ENCODE measurements around the gene KATNA1.

KATNA1 gene

DNA sequence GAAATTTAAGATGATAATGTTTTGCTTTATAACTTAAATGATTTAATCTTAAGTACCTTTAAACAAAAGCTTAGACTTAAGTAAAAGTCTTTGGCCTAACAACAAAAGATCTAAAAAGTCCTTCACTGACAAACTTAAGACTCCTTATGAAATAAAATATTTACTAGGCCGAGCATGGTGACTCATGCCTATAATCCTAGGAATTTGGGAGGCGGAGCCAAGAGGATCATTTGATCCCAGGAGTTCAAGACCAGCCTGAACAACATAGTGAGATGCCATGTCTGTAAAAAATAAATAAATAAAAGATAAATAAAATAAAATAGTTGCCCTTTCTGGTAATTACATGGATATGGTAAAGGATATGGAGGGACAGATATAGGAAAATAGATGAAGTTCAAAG lies 12.4 kb downstream of the KATNA1 start:
- TF ChIP-seq RAD21 (IDR thresholded peaks at IDR 0.05; ENCODE audit: low read depth) (no peak), ZBTB7A (IDR thresholded peaks at IDR 0.05; ENCODE audit: low read depth) (no peak), CEBPB (IDR thresholded peaks at IDR 0.05) (no peak), CREB1 (IDR thresholded peaks at IDR 0.05; ENCODE audit: low read depth) (no peak), NFIC (IDR thresholded peaks at IDR 0.05) (no peak), TEAD4 (IDR thresholded peaks at IDR 0.05) (no peak), EP300 (IDR thresholded peaks at IDR 0.05; ENCODE audit: borderline replicate concordance) (no peak), TCF12 (IDR thresholded peaks at IDR 0.05; ENCODE audit: low read depth) (no peak), EGR1 (IDR thresholded peaks at IDR 0.05) (no peak), FOXM1 (IDR thresholded peaks at IDR 0.05; ENCODE audit: borderline replicate concordance, low read depth) (no peak), TAF1 (IDR thresholded peaks at IDR 0.05; ENCODE audit: low read depth) (no peak), YY1 (IDR thresholded peaks at IDR 0.05; ENCODE audit: low read depth) (no peak)
- TF ChIP-seq, protein P1, sequence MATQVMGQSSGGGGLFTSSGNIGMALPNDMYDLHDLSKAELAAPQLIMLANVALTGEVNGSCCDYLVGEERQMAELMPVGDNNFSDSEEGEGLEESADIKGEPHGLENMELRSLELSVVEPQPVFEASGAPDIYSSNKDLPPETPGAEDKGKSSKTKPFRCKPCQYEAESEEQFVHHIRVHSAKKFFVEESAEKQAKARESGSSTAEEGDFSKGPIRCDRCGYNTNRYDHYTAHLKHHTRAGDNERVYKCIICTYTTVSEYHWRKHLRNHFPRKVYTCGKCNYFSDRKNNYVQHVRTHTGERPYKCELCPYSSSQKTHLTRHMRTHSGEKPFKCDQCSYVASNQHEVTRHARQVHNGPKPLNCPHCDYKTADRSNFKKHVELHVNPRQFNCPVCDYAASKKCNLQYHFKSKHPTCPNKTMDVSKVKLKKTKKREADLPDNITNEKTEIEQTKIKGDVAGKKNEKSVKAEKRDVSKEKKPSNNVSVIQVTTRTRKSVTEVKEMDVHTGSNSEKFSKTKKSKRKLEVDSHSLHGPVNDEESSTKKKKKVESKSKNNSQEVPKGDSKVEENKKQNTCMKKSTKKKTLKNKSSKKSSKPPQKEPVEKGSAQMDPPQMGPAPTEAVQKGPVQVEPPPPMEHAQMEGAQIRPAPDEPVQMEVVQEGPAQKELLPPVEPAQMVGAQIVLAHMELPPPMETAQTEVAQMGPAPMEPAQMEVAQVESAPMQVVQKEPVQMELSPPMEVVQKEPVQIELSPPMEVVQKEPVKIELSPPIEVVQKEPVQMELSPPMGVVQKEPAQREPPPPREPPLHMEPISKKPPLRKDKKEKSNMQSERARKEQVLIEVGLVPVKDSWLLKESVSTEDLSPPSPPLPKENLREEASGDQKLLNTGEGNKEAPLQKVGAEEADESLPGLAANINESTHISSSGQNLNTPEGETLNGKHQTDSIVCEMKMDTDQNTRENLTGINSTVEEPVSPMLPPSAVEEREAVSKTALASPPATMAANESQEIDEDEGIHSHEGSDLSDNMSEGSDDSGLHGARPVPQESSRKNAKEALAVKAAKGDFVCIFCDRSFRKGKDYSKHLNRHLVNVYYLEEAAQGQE (IDR thresholded peaks at IDR 0.05; ENCODE audit: low read depth) = no peak
- TF ChIP-seq, protein P2, sequence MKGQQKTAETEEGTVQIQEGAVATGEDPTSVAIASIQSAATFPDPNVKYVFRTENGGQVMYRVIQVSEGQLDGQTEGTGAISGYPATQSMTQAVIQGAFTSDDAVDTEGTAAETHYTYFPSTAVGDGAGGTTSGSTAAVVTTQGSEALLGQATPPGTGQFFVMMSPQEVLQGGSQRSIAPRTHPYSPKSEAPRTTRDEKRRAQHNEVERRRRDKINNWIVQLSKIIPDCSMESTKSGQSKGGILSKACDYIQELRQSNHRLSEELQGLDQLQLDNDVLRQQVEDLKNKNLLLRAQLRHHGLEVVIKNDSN (IDR thresholded peaks at IDR 0.05) = no peak
- TF ChIP-seq, protein P3, sequence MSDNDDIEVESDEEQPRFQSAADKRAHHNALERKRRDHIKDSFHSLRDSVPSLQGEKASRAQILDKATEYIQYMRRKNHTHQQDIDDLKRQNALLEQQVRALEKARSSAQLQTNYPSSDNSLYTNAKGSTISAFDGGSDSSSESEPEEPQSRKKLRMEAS (IDR thresholded peaks at IDR 0.05) = no peak

DNA sequence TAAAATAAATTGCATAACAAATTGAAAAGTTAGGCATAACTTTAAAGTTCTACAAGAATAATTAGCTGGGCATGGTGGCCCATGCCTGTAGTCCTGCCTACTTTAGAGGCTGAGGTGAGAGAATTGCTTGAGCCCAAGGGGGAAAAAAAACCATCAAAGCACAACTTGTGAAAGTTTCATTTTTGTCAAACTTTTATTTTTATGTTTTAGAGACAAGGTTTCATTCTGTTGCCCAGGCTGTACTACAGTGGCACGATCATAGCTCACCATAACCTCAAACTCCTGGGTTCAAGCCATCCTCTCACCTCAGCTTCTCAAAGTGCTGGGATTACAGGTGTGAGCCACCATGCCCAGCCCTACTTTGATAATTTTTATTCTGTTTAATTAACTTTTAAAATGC lies 14.2 kb downstream of the KATNA1 start:
- TF ChIP-seq EGR1 (IDR thresholded peaks at IDR 0.05) (no peak), YY1 (IDR thresholded peaks at IDR 0.05; ENCODE audit: low read depth) (no peak), FOXM1 (IDR thresholded peaks at IDR 0.05; ENCODE audit: borderline replicate concordance, low read depth) (no peak), TEAD4 (IDR thresholded peaks at IDR 0.05) (no peak), TCF12 (IDR thresholded peaks at IDR 0.05; ENCODE audit: low read depth) (no peak), CEBPB (IDR thresholded peaks at IDR 0.05) (no peak), NFIC (IDR thresholded peaks at IDR 0.05) (no peak), ZBTB7A (IDR thresholded peaks at IDR 0.05; ENCODE audit: low read depth) (no peak), EP300 (IDR thresholded peaks at IDR 0.05; ENCODE audit: borderline replicate concordance) (no peak), CREB1 (IDR thresholded peaks at IDR 0.05; ENCODE audit: low read depth) (no peak), TAF1 (IDR thresholded peaks at IDR 0.05; ENCODE audit: low read depth) (no peak), RAD21 (IDR thresholded peaks at IDR 0.05; ENCODE audit: low read depth) (no peak)
- TF ChIP-seq, protein P1 (IDR thresholded peaks at IDR 0.05; ENCODE audit: low read depth) = no peak
- TF ChIP-seq, protein P3 (IDR thresholded peaks at IDR 0.05) = no peak
- TF ChIP-seq, protein P2 (IDR thresholded peaks at IDR 0.05) = no peak

DNA sequence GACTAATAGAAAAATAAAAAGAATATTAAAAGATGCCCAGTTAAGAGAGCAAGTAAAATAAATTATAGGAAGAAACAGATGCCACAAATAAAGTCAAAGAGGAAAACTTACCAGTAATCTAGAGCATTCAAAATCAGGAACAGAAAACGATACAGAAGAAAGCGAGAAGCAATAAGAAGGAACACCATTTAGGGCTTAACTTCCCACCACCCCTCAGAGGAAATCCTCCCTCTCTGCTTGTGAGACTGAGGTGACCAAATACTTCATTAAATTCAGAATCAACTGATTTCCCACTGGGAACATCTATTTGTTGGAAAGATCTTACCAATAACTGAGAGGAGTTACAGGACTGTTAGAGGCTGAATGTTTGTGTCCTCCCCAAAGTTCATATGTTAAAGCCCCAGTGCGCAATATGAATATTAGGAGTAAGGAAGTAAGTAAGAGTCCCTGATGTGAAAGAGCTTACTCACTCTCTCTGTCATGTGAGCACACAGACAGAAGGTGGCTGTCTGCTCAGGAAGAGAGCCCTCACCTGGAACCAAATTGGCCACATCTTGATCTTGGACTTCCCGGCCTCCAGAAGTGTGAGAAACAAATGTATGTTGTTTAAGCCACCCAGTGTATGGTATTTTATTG lies 19.5 kb downstream of the KATNA1 start:
- TF ChIP-seq TEAD4 (IDR thresholded peaks at IDR 0.05) = no peak
- no peak for TF ChIP-seq NFIC (IDR thresholded peaks at IDR 0.05)
- TF ChIP-seq TAF1 (IDR thresholded peaks at IDR 0.05; ENCODE audit: low read depth) = no peak
- TF ChIP-seq, protein P1 (IDR thresholded peaks at IDR 0.05; ENCODE audit: low read depth) = no peak
- no peak for TF ChIP-seq CEBPB (IDR thresholded peaks at IDR 0.05)
- TF ChIP-seq, protein P3 (IDR thresholded peaks at IDR 0.05) = no peak
- TF ChIP-seq ZBTB7A (IDR thresholded peaks at IDR 0.05; ENCODE audit: low read depth) = no peak
- TF ChIP-seq YY1 (IDR thresholded peaks at IDR 0.05; ENCODE audit: low read depth) = no peak
- TF ChIP-seq TCF12 (IDR thresholded peaks at IDR 0.05; ENCODE audit: low read depth) = no peak
- TF ChIP-seq CREB1 (IDR thresholded peaks at IDR 0.05; ENCODE audit: low read depth) = no peak
- TF ChIP-seq, protein P2 (IDR thresholded peaks at IDR 0.05) = no peak
- TF ChIP-seq RAD21 (IDR thresholded peaks at IDR 0.05; ENCODE audit: low read depth) = no peak
